ENCODE data around the gene PCCA. TPM values are rescaled to one million over a fixed set of nuclear protein-coding genes. Genes with fewer than 3 reads are reported as not detected.
"Not testable (repeated sequence)": the region's sequence is repeated elsewhere in the genome, so short reads cannot be mapped to it uniquely, and the experiment has no call there.

PCCA gene
- total RNA-seq, 2 experiments from 2014 or later, result 7.9 to 8.2 TPM

DNA sequence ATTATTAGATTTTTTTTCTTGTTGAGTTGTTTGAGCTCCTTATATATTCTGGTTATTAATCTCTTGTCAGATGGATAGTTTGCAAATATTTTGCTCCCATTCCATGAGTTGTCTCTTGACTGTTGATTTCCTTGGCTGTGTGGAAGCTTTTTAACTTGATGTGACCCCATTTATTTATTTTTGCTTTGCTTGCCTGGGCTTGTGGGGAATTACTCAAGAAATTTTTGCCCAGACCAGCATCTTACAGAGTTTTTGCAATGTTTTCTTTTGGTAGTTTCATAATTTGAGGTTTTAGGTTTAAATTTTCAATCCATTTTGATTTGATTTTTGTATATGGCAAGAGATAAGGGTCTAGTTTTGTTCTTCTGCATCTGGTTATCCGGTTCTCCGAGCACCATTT lies 124.7 kb downstream of the PCCA start:
- Mint-ChIP-seq H3K36me3 (peaks cover 15% of the 10 kb centered on the region), H3K27ac (no peak overlapping the region), H3K9me3 (peaks cover 5% of the 10 kb centered on the region), H3K27me3 (no peaks in the 10 kb centered on the region), H3K4me3 (no peak overlapping the region), H3K4me1 (ENCODE audit: low read depth) (peaks cover 5% of the 10 kb centered on the region)
- POLR2A ChIA-PET, result no interaction called here
- intact Hi-C loops (cut with micrococcal nuclease), result no loop called here
- CTCF ChIA-PET, result no interaction called here
- no peak for DNase-seq

DNA sequence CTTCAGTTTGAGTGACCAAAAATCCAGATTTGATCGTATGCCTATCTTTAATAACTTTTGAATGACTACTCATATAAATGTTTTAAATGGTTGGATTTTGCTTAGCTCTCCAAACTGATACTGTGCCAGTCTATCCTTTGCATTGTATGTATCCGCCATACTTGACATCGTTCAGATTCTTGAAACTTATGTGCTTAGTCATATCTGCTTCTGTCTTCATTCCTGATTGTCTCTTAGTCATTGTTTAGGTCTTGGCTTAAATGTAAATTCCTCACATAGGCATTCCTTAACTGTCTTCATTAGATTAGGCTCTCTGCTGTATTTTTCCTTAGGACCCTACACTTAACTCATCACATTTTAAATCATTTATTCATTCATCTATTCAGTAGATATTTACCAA lies 126.0 kb downstream of the PCCA start:
- CTCF ChIA-PET, result no interaction called here
- POLR2A ChIA-PET, result no interaction called here
- no peak overlapping the region for H3K4me3 Mint-ChIP-seq
- H3K36me3 Mint-ChIP-seq, result peaks cover 15% of the 10 kb centered on the region
- DNase-seq, result no peak
- H3K4me1 Mint-ChIP-seq (ENCODE audit: low read depth), result peaks cover 5% of the 10 kb centered on the region
- no peak overlapping the region for H3K27ac Mint-ChIP-seq
- intact Hi-C loops (cut with micrococcal nuclease), result no loop called here
- no peaks in the 10 kb centered on the region for H3K27me3 Mint-ChIP-seq
- H3K9me3 Mint-ChIP-seq, result peaks cover 5% of the 10 kb centered on the region

DNA sequence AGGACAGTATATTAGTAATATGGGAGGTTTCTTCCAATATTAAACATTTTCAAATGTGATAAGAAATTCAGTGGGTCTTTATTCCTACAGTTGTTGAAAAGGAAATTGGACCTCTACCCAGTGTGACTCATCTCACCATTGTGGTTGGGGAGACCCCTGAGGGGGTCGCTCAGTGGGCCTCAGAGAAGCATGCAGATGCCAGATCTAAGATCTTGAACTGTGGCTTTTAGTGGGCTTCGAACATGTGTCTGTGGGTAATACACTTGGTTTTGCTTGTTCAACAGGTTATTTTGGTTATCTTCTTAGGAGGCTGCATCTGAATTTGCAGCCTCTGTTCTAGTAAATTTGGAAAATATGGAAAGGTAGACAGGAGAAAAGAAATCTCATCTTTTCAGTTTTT lies 132.3 kb downstream of the PCCA start:
- intact Hi-C loops (cut with micrococcal nuclease), result no loop called here
- ChIA-PET POLR2A (no interaction called here), CTCF (interaction anchor here (0.7 kb wide), 1 partner anchor 321 kb away, joined by 3 read pairs; no protein-coding TSS in a partner anchor)
- H3K4me3 Mint-ChIP-seq, result no peak overlapping the region
- H3K36me3 Mint-ChIP-seq, result no peaks in the 10 kb centered on the region
- no peak for DNase-seq
- H3K27ac Mint-ChIP-seq, result no peak overlapping the region
- no peaks in the 10 kb centered on the region for H3K4me1 Mint-ChIP-seq (ENCODE audit: low read depth)
- no peaks in the 10 kb centered on the region for H3K9me3 Mint-ChIP-seq
- no peaks in the 10 kb centered on the region for H3K27me3 Mint-ChIP-seq

DNA sequence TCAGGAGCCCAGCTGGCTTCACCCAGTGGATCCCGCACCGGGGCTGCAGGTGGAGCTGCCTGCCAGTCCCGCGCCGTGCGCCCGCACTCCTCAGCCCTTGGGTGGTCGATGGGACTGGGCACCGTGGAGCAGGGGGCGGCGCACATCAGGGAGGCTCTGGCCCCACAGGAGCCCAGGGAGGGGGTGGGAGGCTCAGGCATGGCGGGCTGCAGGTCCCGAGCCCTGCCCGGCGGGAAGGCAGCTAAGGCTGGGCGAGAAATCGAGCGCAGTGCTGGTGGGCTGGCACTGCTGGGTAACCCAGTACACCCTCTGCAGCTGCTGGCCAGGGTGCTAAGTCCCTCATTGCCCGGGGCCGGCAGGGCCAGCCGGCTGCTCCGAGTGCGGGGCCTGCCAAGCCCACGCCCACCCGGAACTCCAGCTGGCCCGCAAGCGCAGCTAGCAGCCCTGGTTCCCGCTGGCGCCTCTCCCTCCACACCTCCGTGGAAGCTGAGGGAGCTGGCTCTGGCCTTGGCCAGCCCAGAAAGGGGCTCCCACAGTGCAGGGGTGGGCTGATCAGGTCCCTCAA lies 135.2 kb downstream of the PCCA start:
- H3K27me3 Mint-ChIP-seq; H3K36me3 Mint-ChIP-seq; POLR2A ChIA-PET; H3K27ac Mint-ChIP-seq; H3K4me3 Mint-ChIP-seq; intact Hi-C loops (cut with micrococcal nuclease); H3K9me3 Mint-ChIP-seq; DNase-seq; H3K4me1 Mint-ChIP-seq (ENCODE audit: low read depth): not testable (repeated sequence)
- CTCF ChIA-PET, result interaction anchor here (1.0 to 1.4 kb wide), 2 partner anchors 11 to 306 kb away, joined by 3 to 6 read pairs; no protein-coding TSS in a partner anchor

DNA sequence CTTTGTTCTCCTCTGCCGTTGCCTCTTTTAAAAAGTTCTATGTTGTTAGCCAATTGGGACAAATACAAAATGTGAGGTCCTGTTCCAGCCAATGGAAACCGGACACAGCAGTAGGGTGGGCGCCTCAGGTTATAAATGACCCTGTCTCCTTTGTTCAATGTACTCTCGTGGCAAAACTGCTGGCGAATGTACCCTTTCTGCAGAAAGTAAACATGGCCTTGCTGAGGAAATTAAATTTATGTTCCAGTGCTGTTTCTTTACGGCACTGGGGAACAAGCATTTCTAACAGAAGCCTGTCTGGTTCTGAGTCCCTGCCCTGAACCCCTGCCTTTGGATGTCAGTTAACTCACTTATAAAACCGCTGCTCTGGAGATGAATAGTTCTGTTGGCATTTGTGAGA lies 140.7 kb downstream of the PCCA start:
- no peak overlapping the region for H3K4me3 Mint-ChIP-seq
- intact Hi-C loops (cut with micrococcal nuclease), result loop anchor here (5.0 kb wide), 1 partner anchor 327 kb away; no protein-coding TSS in a partner anchor
- POLR2A ChIA-PET, result no interaction called here
- H3K36me3 Mint-ChIP-seq, result no peaks in the 10 kb centered on the region
- no peaks in the 10 kb centered on the region for H3K9me3 Mint-ChIP-seq
- H3K4me1 Mint-ChIP-seq (ENCODE audit: low read depth), result no peaks in the 10 kb centered on the region
- no peak overlapping the region for H3K27ac Mint-ChIP-seq
- DNase-seq, result no peak
- no peaks in the 10 kb centered on the region for H3K27me3 Mint-ChIP-seq
- CTCF ChIA-PET, result no interaction called here

DNA sequence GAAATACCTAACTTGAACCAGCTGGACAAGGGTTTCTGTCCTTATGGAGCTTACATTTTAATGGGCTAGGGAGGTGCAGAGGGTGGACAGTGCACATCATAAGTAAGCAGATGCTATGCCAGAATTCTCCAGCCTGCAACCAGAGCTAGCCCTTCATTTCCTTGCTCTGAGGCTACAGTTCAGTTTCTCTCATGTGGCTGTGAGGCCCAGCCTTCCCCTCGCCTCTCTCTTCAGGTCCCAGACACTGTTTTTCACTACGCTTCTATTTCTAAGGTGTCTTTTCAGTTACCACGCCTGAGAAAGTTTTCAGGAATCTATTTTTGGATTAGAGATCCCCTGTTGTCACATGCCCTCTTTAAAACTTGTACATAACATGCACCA lies 141.9 kb downstream of the PCCA start:
- intact Hi-C loops (cut with micrococcal nuclease), result loop anchor here (5.0 kb wide), 1 partner anchor 328 kb away; no protein-coding TSS in a partner anchor
- H3K27ac Mint-ChIP-seq, result no peak overlapping the region
- peaks cover 4% of the 10 kb centered on the region for H3K4me1 Mint-ChIP-seq (ENCODE audit: low read depth)
- CTCF ChIA-PET, result interaction anchor here (1.1 to 1.7 kb wide), 2 partner anchors 83 to 284 kb away, joined by 3 to 5 read pairs; no protein-coding TSS in a partner anchor
- H3K9me3 Mint-ChIP-seq, result no peaks in the 10 kb centered on the region
- H3K27me3 Mint-ChIP-seq, result no peaks in the 10 kb centered on the region
- DNase-seq, result no peak
- no peaks in the 10 kb centered on the region for H3K36me3 Mint-ChIP-seq
- POLR2A ChIA-PET, result interaction anchor here (1.3 kb wide), 1 partner anchor 342 kb away, joined by 3 read pairs; no protein-coding TSS in a partner anchor
- H3K4me3 Mint-ChIP-seq, result no peak overlapping the region

DNA sequence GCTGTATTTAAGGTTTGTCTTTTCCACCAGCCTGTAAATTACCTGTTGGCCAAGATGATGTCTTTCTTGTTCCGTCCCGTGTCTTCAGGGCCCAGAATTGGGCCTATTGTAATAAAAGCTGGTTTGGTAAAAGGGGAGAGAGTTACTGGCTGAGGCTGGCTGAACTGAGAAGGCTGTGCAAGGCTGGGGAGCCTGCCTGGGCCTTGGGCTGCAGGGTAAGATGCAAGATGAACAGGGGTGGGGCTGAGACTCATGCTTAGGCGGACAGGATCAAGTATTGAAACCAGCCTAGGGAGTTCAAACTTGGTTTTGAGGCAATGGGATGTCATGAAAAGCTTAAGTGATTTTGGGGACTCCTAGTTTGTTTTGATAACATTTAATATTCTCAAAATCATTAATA lies 142.3 kb downstream of the PCCA start:
- Mint-ChIP-seq H3K36me3 (no peaks in the 10 kb centered on the region), H3K27me3 (no peaks in the 10 kb centered on the region), H3K4me3 (no peak overlapping the region), H3K27ac (no peak overlapping the region), H3K4me1 (ENCODE audit: low read depth) (peaks cover 4% of the 10 kb centered on the region), H3K9me3 (no peaks in the 10 kb centered on the region)
- POLR2A ChIA-PET, result interaction anchor here (1.3 kb wide), 1 partner anchor 343 kb away, joined by 3 read pairs; no protein-coding TSS in a partner anchor
- intact Hi-C loops (cut with micrococcal nuclease), result loop anchor here (5.0 kb wide), 1 partner anchor 329 kb away; no protein-coding TSS in a partner anchor
- DNase-seq, result no peak
- CTCF ChIA-PET, result interaction anchor here (1.1 to 4.8 kb wide), 4 partner anchors 83 to 330 kb away, joined by 3 to 37 read pairs (median 4); no protein-coding TSS in a partner anchor

DNA sequence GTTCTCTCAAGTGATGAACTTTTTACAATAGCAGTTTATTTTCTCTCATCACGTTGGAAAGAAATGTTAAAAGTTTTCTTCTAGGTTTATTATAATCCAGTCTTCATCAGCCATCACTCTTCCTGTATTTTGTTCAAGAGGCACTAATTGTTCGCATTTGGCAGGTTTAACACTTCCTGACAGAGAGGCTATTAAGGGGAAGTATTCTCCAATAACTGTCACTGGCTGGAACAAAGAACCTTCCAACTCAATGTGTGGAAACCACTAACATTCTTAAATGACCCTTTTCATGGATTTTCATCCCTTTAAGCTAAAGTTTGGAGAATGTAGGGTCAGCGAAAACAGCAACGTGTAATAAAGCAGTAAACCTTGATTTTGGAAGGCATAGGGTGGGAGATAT lies 145.1 kb downstream of the PCCA start:
- POLR2A ChIA-PET, result no interaction called here
- intact Hi-C loops (cut with micrococcal nuclease), result loop anchor here (2.0 to 5.0 kb wide), 2 partner anchors 281 to 332 kb away; no protein-coding TSS in a partner anchor
- no peak overlapping the region for H3K4me3 Mint-ChIP-seq
- CTCF ChIA-PET, result interaction anchor here (0.6 to 4.8 kb wide), 7 partner anchors 281 to 579 kb away, joined by 3 to 37 read pairs (median 6); no protein-coding TSS in a partner anchor
- peaks cover 4% of the 10 kb centered on the region for H3K4me1 Mint-ChIP-seq (ENCODE audit: low read depth)
- H3K36me3 Mint-ChIP-seq, result no peaks in the 10 kb centered on the region
- no peak for DNase-seq
- no peaks in the 10 kb centered on the region for H3K9me3 Mint-ChIP-seq
- H3K27me3 Mint-ChIP-seq, result no peaks in the 10 kb centered on the region
- H3K27ac Mint-ChIP-seq, result no peak overlapping the region

DNA sequence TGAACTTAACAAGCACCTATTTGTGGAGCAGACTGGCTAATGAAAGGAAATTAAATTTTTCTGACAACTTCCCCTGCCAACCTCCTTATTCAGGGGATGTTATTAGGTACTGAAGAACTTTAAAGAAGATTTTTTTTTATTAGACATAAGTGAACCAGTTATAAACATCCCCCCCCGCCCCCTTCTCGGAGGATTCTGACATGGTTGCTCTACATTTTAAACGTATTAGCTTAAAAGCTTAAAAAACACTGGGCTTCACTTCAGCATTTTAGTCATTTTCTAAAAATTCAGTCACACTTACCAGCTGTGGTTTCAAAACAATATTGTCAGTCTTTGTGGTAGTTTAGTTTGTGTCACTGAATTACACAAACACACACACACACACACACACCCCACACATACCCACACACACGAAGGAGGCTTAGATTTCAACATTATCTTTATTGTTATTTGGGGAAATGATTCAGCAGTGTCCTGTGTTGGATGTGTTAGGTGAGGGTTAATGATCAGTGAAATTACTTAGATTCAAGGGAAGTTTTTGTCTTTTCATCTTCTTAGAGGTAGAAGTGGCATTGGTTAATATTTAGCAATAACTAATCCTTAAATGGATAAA lies 145.7 kb downstream of the PCCA start:
- no peak overlapping the region for H3K27ac Mint-ChIP-seq
- peaks cover 4% of the 10 kb centered on the region for H3K4me1 Mint-ChIP-seq (ENCODE audit: low read depth)
- H3K4me3 Mint-ChIP-seq, result no peak overlapping the region
- no peaks in the 10 kb centered on the region for H3K36me3 Mint-ChIP-seq
- intact Hi-C loops (cut with micrococcal nuclease), result loop anchor here (1.0 to 5.0 kb wide), 5 partner anchors 237 to 578 kb away; no protein-coding TSS in a partner anchor
- no peaks in the 10 kb centered on the region for H3K9me3 Mint-ChIP-seq
- no peaks in the 10 kb centered on the region for H3K27me3 Mint-ChIP-seq
- ChIA-PET CTCF (interaction anchor here (0.6 to 4.8 kb wide), 13 partner anchors 10 to 1254 kb away, joined by 3 to 37 read pairs (median 6); no protein-coding TSS in a partner anchor), POLR2A (no interaction called here)
- DNase-seq, result no peak

DNA sequence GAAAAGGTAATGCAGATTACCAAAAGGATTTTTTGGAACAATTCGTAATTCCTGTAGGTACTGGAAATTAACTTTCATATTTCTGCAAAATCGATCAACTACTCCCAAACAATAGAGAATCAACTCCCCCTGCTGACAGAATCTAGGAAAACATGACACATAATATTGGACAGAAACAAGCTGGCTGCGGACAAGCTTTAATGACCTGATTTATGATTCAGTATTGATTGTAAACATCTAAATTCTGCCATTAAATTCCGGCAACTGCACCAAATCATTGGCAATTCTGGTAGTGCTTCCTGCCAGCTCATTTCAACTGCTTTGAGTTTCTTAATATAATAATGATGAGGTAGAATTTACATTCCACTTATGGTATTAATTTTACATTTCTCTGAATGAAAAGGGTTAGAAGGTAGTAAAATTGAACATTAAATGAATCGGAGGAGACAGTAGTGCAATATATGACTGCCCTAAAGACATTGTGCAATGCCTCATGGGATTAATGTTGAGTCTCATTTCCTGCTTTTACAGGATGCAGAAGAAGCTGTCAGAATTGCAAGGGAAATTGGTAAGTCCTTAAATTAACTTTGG lies 146.5 kb downstream of the PCCA start:
- Mint-ChIP-seq H3K36me3 (no peaks in the 10 kb centered on the region), H3K9me3 (no peaks in the 10 kb centered on the region), H3K4me1 (ENCODE audit: low read depth) (peaks cover 4% of the 10 kb centered on the region), H3K27me3 (no peaks in the 10 kb centered on the region), H3K27ac (no peak overlapping the region), H3K4me3 (no peak overlapping the region)
- intact Hi-C loops (cut with micrococcal nuclease), result loop anchor here (1.0 to 5.0 kb wide), 4 partner anchors 238 to 579 kb away; no protein-coding TSS in a partner anchor
- ChIA-PET POLR2A (no interaction called here), CTCF (interaction anchor here (0.6 to 4.8 kb wide), 17 partner anchors 11 to 1254 kb away, joined by 3 to 37 read pairs (median 4); no protein-coding TSS in a partner anchor)
- DNase-seq, result no peak

DNA sequence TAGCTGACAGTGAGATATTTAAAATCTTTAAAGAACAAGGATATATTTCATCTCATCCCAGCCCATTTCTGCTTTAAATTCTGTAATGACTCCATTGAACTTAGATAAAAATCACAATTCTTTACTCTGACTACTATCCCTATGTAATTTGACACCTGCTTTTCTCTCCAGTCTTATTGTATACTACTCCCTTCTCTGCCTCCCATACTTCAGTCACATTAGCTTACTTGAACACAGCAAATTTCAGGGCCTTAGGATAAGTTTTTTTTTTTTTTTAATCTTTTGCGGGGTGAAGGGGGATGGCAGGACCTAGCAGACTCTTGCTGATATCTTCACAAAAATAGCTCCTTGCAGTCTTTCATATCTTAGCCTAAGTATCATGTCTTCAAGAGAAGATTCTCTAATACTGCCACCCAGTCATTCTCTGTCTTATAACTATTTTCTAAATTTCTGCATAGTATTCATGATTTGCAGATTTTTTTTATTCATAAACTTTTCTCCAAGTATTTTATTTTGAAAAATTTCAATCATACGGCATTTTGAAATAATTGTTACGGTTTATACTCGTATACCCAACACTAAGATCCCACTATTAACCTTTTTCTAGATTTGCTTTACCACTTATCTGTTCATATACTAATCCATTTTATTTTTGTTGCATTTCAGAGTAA lies 151.4 kb downstream of the PCCA start:
- Mint-ChIP-seq H3K4me3 (no peak overlapping the region), H3K27me3 (no peaks in the 10 kb centered on the region), H3K4me1 (ENCODE audit: low read depth) (peaks cover 3% of the 10 kb centered on the region), H3K36me3 (no peaks in the 10 kb centered on the region), H3K27ac (no peak overlapping the region), H3K9me3 (no peaks in the 10 kb centered on the region)
- no peak for DNase-seq
- POLR2A ChIA-PET, result no interaction called here
- CTCF ChIA-PET, result no interaction called here
- intact Hi-C loops (cut with micrococcal nuclease), result no loop called here

DNA sequence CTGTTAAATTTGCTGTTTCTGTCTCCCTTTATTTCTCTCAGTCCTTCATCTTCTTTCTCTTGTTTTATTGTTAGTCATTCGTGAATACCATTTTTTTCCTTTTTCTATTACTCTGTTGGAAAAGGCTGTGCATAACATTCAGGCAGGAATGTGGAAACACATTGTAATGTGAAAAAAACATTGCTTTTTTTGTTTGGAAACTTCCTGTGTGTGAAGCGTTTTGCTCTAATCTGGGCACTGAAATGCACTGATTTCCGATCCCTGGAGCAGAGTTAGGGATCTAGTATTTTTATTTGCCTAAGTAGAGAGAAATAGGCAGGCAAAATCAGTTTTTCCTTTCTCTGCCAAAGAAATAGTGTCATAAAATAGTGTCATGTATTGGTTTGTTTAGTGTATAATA lies 155.5 kb downstream of the PCCA start:
- Mint-ChIP-seq H3K9me3 (peaks cover 9% of the 10 kb centered on the region), H3K36me3 (peaks cover 7% of the 10 kb centered on the region), H3K4me1 (ENCODE audit: low read depth) (no peaks in the 10 kb centered on the region), H3K27ac (no peak overlapping the region), H3K27me3 (no peaks in the 10 kb centered on the region), H3K4me3 (no peak overlapping the region)
- ChIA-PET CTCF (no interaction called here), POLR2A (no interaction called here)
- DNase-seq, result no peak
- intact Hi-C loops (cut with micrococcal nuclease), result no loop called here

Data from activated CD4-positive, alpha-beta memory T cell treated with anti-CD3 and anti-CD28 coated beads for 36 hours (primary cell).